HG03558 (cell line): ENCODE data around the gene EDNRA.

ENCODE experiments used
- ATAC-seq: cut with Tn5 transposase; IDR thresholded peaks from one replicate; pipeline ENCODE4 v1.9.1; 2021; ENCODE audit warnings: moderate number of reproducible peaks; ENCODE audit not compliant: unreplicated experiment; ENCODE audit errors: extremely low read depth

The EDNRA gene

GRCh38 chr4:147582386-147583060 is 101.6 kb downstream of the EDNRA start:
- ATAC-seq = no peak

GRCh38 chr4:147583876-147584275 is 103.0 kb downstream of the EDNRA start:
- no peak for ATAC-seq

- no peak for ATAC-seq
Observed at GRCh38 chr4:147586032-147586431, 105.1 kb downstream of the EDNRA start.

GRCh38 chr4:147586637-147587036 is 105.7 kb downstream of the EDNRA start:
- ATAC-seq = peak; percentile 68

GRCh38 chr4:147587041-147587440 is 106.1 kb downstream of the EDNRA start:
- no peak for ATAC-seq

GRCh38 chr4:147589586-147589985 is 108.7 kb downstream of the EDNRA start:
- ATAC-seq = no peak

- ATAC-seq = no peak
Observed at GRCh38 chr4:147590249-147590920, 109.5 kb downstream of the EDNRA start.

GRCh38 chr4:147591106-147591505 is 110.2 kb downstream of the EDNRA start:
- no peak for ATAC-seq

GRCh38 chr4:147594107-147594506 is 113.2 kb downstream of the EDNRA start:
- no peak for ATAC-seq
